HCT116 (cell line): ENCODE data around the gene NDUFS2. TPM values are rescaled to one million over a fixed set of nuclear protein-coding genes. Genes with fewer than 3 reads are reported as not detected.

Source experiments
- ATAC-seq: fragments of 200-7000 bp; cut with Tn5 transposase; 2 replicates; pipeline ENCODE4 v1.9.1; 2020; ENCODE audit warnings: mild to moderate bottlenecking, moderate library complexity
- BruUV-seq: library from RNA; stranded (reverse); fragments of 400-500 nt; replicated peaks from 2 replicates; lab custom pipeline; 2021; lab: Mats Ljungman, UMichigan
- CTCF ChIA-PET: fragments of 300-600 bp; sonication (Branson Sonifier 250); formaldehyde crosslinking; loops from one replicate; lab custom pipeline; 2021; ENCODE audit warnings: antibody characterized with exemption; lab: Charles Lee
- POLR2A ChIA-PET: fragments of 300-600, 350-600 bp; sonication (Branson Sonifier 250); formaldehyde crosslinking; loops from one replicate; lab custom pipeline; 2021; ENCODE audit warnings: antibody characterized with exemption; lab: Charles Lee
- RAD21 ChIA-PET, 2 experiments: fragments of 300-600 bp; sonication (Branson Sonifier 250); formaldehyde crosslinking; loops; one replicate each; lab custom pipeline; 2023; ENCODE audit warnings: low total read pairs in 2 of 2; ENCODE audit not compliant: uncharacterized antibody in 2 of 2, unreplicated experiment in 2 of 2, low non-redundant PET in 1 of 2; lab: Charles Lee
- DNase-seq: peaks from one replicate; pipeline ENCODE4 v3.0.0-alpha.2; 2010; ENCODE audit warnings: low read depth, low spot score
- H2AFZ ChIP-seq: fragments of 200-600 bp; shearing (Covaris generic), sonication (generic); 2 replicates; pipeline ENCODE4 v1.6.1; 2017; ENCODE audit warnings: low read depth, mixed run types, mixed read lengths, antibody characterized with exemption, low read length; ENCODE audit not compliant: poor library complexity, severe bottlenecking
- H3K27ac ChIP-seq: 2 replicates; pipeline ENCODE4 v1.5.1; 2012; ENCODE audit warnings: low read depth, low read length
- H3K27me3 ChIP-seq: fragments of 200-600 bp; sonication (generic); 2 replicates; pipeline ENCODE4 v1.6.1; 2016; ENCODE audit warnings: mixed run types, low read length, mixed read lengths; ENCODE audit not compliant: insufficient read depth
- H3K36me3 ChIP-seq, 2 experiments: fragments of 200-500 bp in 1 of 2; fragments of 200-600 bp in 1 of 2; sonication (Bioruptor generic) in 1 of 2; sonication (generic) in 1 of 2; 2 replicates each; pipeline versions ENCODE4 v1.5.1 to v1.6.1; 2014 to 2016; ENCODE audit warnings: low read length in 2 of 2, inconsistent platforms in 1 of 2, mixed read lengths in 1 of 2, mixed run types in 1 of 2; ENCODE audit not compliant: insufficient read depth in 2 of 2, control insufficient read depth in 1 of 2
- H3K4me1 ChIP-seq, 2 experiments: fragments of 200-600 bp in 1 of 2; sonication (generic) in 1 of 2; 2 replicates each; pipeline versions ENCODE4 v1.5.1 to v1.6.1; 2012 to 2017; ENCODE audit warnings: low read length in 2 of 2, inconsistent platforms in 1 of 2, mild to moderate bottlenecking in 1 of 2, mixed read lengths in 1 of 2, mixed run types in 1 of 2, moderate library complexity in 1 of 2; ENCODE audit not compliant: insufficient read depth in 2 of 2, control insufficient read depth in 1 of 2
- H3K4me2 ChIP-seq: fragments of 200-600 bp; sonication (generic); 2 replicates; pipeline ENCODE4 v1.6.1; 2017; ENCODE audit warnings: mixed run types, low read length, mixed read lengths
- H3K4me3 ChIP-seq, 2 experiments: fragments of 200-600 bp in 1 of 2; sonication (generic) in 1 of 2; replicated peaks in 1 of 2; 2 replicates each; pipeline ENCODE4 v1.5.1; 2011 to 2016; ENCODE audit warnings: low read length in 2 of 2, control low read depth in 1 of 2, low read depth in 1 of 2, mild to moderate bottlenecking in 1 of 2, mixed read lengths in 1 of 2, mixed run types in 1 of 2
- H3K79me2 ChIP-seq: fragments of 200-600 bp; sonication (generic); 2 replicates; pipeline ENCODE4 v1.6.1; 2017; ENCODE audit warnings: mild to moderate bottlenecking, mixed run types, low read length, moderate library complexity, mixed read lengths; ENCODE audit not compliant: insufficient read depth
- H3K9ac ChIP-seq: fragments of 200-600 bp; sonication (generic); 2 replicates; pipeline ENCODE4 v1.6.1; 2016; ENCODE audit warnings: low read length, mixed read lengths
- H3K9me2 ChIP-seq: fragments of 200-600 bp; sonication (generic), shearing (Covaris generic); 2 replicates; pipeline ENCODE4 v1.6.1; 2017; ENCODE audit warnings: mixed run types, mild to moderate bottlenecking, moderate library complexity; ENCODE audit not compliant: insufficient read depth
- H3K9me3 ChIP-seq, 2 experiments: fragments of 200-500 bp in 1 of 2; fragments of 200-600 bp in 1 of 2; sonication (Bioruptor generic) in 1 of 2; sonication (generic) in 1 of 2; 2 replicates each; pipeline ENCODE4 v1.6.1; 2014 to 2017; ENCODE audit warnings: low read length in 2 of 2, mixed read lengths in 2 of 2, inconsistent platforms in 1 of 2, low read depth in 1 of 2, mild to moderate bottlenecking in 1 of 2, mixed run types in 1 of 2, moderate library complexity in 1 of 2; ENCODE audit not compliant: control insufficient read depth in 1 of 2, insufficient read depth in 1 of 2
- H4K20me1 ChIP-seq: fragments of 200-600 bp; sonication (generic), shearing (Covaris generic); 2 replicates; pipeline ENCODE4 v1.6.1; 2017; ENCODE audit warnings: mixed run types, mild to moderate bottlenecking, moderate library complexity; ENCODE audit not compliant: insufficient read depth
- CBX3 ChIP-seq: IDR thresholded peaks from 2 replicates; pipeline ENCODE4 v1.6.1; 2012; ENCODE audit warnings: low read depth
- CEBPB ChIP-seq: IDR thresholded peaks from 2 replicates; pipeline ENCODE4 v1.6.1; 2012; ENCODE audit warnings: low read depth
- EGR1 ChIP-seq: IDR thresholded peaks from 2 replicates; pipeline ENCODE4 v1.6.1; 2012; ENCODE audit warnings: low read depth
- EZH2 ChIP-seq: fragments of 200-600 bp; sonication (generic); IDR thresholded peaks from 2 replicates; pipeline ENCODE4 v1.6.1; 2017; ENCODE audit warnings: antibody characterized with exemption, mixed run types
- EZH2phosphoT487 ChIP-seq: fragments of 200-600 bp; IDR thresholded peaks from 2 replicates; pipeline ENCODE4 v1.6.1; 2018; ENCODE audit warnings: antibody characterized with exemption, borderline replicate concordance
- JUND ChIP-seq: IDR thresholded peaks from 2 replicates; pipeline ENCODE4 v1.6.1; 2012
- POLR2A ChIP-seq: IDR thresholded peaks from 2 replicates; pipeline ENCODE4 v1.7.0; 2011; ENCODE audit warnings: borderline replicate concordance; ENCODE audit not compliant: insufficient read depth, insufficient read length; ENCODE audit errors: extremely low read depth
- REST ChIP-seq: IDR thresholded peaks from 2 replicates; pipeline ENCODE4 v1.6.1; 2012; ENCODE audit warnings: low read depth
- SP1 ChIP-seq: IDR thresholded peaks from 2 replicates; pipeline ENCODE4 v1.6.1; 2012; ENCODE audit warnings: low read depth
- SRF ChIP-seq: IDR thresholded peaks from 2 replicates; pipeline ENCODE4 v1.6.1; 2012; ENCODE audit warnings: low read depth
- YY1 ChIP-seq: IDR thresholded peaks from 2 replicates; pipeline ENCODE4 v1.6.1; 2011; ENCODE audit warnings: low read length, low read depth, moderate library complexity, mild to moderate bottlenecking; ENCODE audit not compliant: insufficient replicate concordance; ENCODE audit errors: extremely low read depth
- intact Hi-C: fragments of 100-400 bp; cut with micrococcal nuclease; formaldehyde crosslinking; loops from 2 replicates; pipeline ENCODE4 v1.10.0; 2022
- total RNA-seq: library from RNA; stranded (reverse); gene quantifications from one replicate; pipeline ENCODE4 v1.2.1, GENCODE V29; 2021; ENCODE audit not compliant: unreplicated experiment
- TF ChIP-seq, protein P1 (sequence below), 3 experiments: fragments of 200-600 bp in 1 of 3; sonication (generic) in 1 of 3; IDR thresholded peaks in 2 of 3; conservative IDR thresholded peaks in 1 of 3; 2 replicates each; pipeline ENCODE4 v1.5.1; 2012 to 2017; ENCODE audit warnings: low read depth in 2 of 3, low read length in 2 of 3, antibody characterized with exemption in 1 of 3, borderline replicate concordance in 1 of 3, control low read depth in 1 of 3, mild to moderate bottlenecking in 1 of 3, mixed read lengths in 1 of 3, mixed run types in 1 of 3, moderate library complexity in 1 of 3; ENCODE audit not compliant: insufficient read depth in 1 of 3
- TF ChIP-seq, protein P2 (sequence below): IDR thresholded peaks from 2 replicates; pipeline ENCODE4 v1.6.1; 2011; ENCODE audit warnings: mild to moderate bottlenecking, low read length, moderate library complexity; ENCODE audit not compliant: insufficient replicate concordance; ENCODE audit errors: extremely low read depth
- TF ChIP-seq, protein P3 (sequence below): IDR thresholded peaks from 2 replicates; pipeline ENCODE4 v1.6.1; 2012
- TF ChIP-seq, protein P4 (sequence below): IDR thresholded peaks from 2 replicates; pipeline ENCODE4 v1.6.1; 2012

Gene NDUFS2
- total RNA-seq, 1 experiment from 2014 or later, result 82.7 TPM

DNA sequence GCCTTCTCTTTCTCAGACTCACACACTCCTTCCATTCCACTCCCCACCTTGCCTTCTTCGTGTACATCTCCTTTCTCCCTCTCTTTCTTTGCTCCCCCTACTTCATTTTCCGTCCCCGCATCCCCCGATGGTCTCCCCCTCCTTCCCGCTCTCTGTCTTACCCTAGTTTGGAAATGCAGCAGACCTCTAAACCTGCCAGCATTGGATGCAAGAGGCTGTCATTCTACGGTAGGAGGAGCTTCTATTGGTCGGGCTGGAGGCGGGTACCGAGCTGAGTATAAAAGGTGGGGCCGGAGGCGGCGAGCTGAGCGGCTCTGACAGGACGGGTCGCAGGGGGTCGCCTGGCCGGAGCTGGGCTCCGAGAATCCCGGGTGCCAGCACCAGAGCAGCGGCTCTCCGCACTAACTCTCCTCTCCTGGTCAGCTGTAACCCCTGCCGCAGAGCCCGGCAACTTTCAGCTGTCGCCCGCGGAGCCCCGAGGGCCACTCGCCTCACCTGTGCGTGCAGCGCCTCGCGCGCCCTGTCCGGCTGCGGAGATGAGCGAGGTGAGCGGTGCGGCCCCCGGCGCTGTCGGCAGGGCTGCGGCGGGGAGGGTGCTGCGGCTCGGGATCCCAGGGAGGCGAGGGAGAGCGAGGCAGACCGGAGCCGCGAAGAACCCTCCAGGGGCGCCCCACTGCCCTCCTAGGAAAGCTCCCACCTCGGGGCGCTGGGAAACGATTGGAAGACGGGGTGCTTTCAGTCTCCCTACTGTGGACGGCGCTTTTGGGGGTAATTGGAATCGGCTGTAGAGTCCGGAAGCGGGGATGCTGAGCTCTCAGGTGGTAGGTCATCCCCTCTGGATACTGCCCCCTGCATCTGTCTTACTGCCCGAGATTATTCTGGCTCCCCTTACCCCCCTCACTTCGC lies 56.5 kb downstream of the NDUFS2 start, which contains the start of gene PCP4L1:
Gene PCP4L1, plus strand, starts transcription at position 307 of the 906 bp plus-strand sequence. Its CDS starts 230 bp downstream, at position 537.
- TF ChIP-seq CEBPB, result no peak
- no peak for TF ChIP-seq SRF
- TF ChIP-seq JUND, result no peak
- TF ChIP-seq POLR2A, result no peak
- TF ChIP-seq, protein P1, sequence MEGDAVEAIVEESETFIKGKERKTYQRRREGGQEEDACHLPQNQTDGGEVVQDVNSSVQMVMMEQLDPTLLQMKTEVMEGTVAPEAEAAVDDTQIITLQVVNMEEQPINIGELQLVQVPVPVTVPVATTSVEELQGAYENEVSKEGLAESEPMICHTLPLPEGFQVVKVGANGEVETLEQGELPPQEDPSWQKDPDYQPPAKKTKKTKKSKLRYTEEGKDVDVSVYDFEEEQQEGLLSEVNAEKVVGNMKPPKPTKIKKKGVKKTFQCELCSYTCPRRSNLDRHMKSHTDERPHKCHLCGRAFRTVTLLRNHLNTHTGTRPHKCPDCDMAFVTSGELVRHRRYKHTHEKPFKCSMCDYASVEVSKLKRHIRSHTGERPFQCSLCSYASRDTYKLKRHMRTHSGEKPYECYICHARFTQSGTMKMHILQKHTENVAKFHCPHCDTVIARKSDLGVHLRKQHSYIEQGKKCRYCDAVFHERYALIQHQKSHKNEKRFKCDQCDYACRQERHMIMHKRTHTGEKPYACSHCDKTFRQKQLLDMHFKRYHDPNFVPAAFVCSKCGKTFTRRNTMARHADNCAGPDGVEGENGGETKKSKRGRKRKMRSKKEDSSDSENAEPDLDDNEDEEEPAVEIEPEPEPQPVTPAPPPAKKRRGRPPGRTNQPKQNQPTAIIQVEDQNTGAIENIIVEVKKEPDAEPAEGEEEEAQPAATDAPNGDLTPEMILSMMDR (IDR thresholded peaks at IDR 0.05 in 2 of 3, conservative IDR thresholded peaks at IDR 0.05 in 1 of 3; ENCODE audit: borderline replicate concordance in 1 of 3, insufficient read depth in 1 of 3, low read depth in 2 of 3, low read length in 2 of 3), result no peak
- TF ChIP-seq, protein P2, sequence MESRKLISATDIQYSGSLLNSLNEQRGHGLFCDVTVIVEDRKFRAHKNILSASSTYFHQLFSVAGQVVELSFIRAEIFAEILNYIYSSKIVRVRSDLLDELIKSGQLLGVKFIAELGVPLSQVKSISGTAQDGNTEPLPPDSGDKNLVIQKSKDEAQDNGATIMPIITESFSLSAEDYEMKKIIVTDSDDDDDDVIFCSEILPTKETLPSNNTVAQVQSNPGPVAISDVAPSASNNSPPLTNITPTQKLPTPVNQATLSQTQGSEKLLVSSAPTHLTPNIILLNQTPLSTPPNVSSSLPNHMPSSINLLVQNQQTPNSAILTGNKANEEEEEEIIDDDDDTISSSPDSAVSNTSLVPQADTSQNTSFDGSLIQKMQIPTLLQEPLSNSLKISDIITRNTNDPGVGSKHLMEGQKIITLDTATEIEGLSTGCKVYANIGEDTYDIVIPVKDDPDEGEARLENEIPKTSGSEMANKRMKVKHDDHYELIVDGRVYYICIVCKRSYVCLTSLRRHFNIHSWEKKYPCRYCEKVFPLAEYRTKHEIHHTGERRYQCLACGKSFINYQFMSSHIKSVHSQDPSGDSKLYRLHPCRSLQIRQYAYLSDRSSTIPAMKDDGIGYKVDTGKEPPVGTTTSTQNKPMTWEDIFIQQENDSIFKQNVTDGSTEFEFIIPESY, result no peak
- no peak for TF ChIP-seq EGR1
- no peak for TF ChIP-seq CBX3
- TF ChIP-seq, protein P3, sequence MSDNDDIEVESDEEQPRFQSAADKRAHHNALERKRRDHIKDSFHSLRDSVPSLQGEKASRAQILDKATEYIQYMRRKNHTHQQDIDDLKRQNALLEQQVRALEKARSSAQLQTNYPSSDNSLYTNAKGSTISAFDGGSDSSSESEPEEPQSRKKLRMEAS, result no peak
- TF ChIP-seq, protein P4, sequence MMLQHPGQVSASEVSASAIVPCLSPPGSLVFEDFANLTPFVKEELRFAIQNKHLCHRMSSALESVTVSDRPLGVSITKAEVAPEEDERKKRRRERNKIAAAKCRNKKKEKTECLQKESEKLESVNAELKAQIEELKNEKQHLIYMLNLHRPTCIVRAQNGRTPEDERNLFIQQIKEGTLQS, result no peak
- no peak for TF ChIP-seq YY1
- no peak for TF ChIP-seq EZH2phosphoT487
- no peak for TF ChIP-seq REST
- no peak for TF ChIP-seq SP1
- TF ChIP-seq EZH2, result no peak
- intact Hi-C loops, result no loop called here
- Histone ChIP-seq H3K9me2 (no peaks in the 10 kb centered on the region), H3K4me3 (no peak within 1 kb of the TSS), H3K4me2 (no peak within 1 kb of the TSS), H3K9ac (no peak within 1 kb of the TSS), H3K4me1 (no peaks in the 10 kb centered on the region), H3K79me2 (no peaks in the 10 kb centered on the region), H3K27ac (no peak within 1 kb of the TSS), H2AFZ (no peak within 1 kb of the TSS), H4K20me1 (no peaks in the 10 kb centered on the region), H3K27me3 (peaks cover 14% of the 10 kb centered on the region), H3K9me3 (peaks cover 0 to 10% of the 10 kb centered on the region in 2 experiments; a peak in 1 of 4 replicates), H3K36me3 (no peaks in the 10 kb centered on the region)
- CTCF ChIA-PET, result interaction anchor here (1.5 kb wide), 1 partner anchor 33 kb away, joined by 3 read pairs; no protein-coding TSS in a partner anchor
- no peak for DNase-seq
- RAD21 ChIA-PET, result no interaction called here
- BruUV-seq, result no TSS peak
- POLR2A ChIA-PET, result no interaction called here
- ATAC-seq, result no peak
